Fibroblast of skin of scalp (primary cell): ENCODE data around the gene TCL1A. TPM values are rescaled to one million over a fixed set of nuclear protein-coding genes. Genes with fewer than 3 reads are reported as not detected.
"Not testable (repeated sequence)": the region's sequence is repeated elsewhere in the genome, so short reads cannot be mapped to it uniquely, and the experiment has no call there.

Source experiments
- DNase-seq: peaks from one replicate; pipeline ENCODE4 v3.0.0-alpha.2; 2013
- polyA plus RNA-seq, 2 experiments: library from polyadenylated mRNA; unstranded; fragments of 120-200 nt; gene quantifications; one replicate each; pipeline ENCODE4 v1.2.1, GENCODE V29; 2013; ENCODE audit not compliant: insufficient read length in 2 of 2

Gene TCL1A, protein sequence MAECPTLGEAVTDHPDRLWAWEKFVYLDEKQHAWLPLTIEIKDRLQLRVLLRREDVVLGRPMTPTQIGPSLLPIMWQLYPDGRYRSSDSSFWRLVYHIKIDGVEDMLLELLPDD
- polyA plus RNA-seq (2013, experiment 1 of 2; ENCODE audit: insufficient read length), result not detected
- polyA plus RNA-seq (2013, experiment 2 of 2; ENCODE audit: insufficient read length), result 0.59 TPM

- no peak for DNase-seq
These were observed at the start of gene TCL1A for GRCh38 chr14:95713596-95714371. TSS of gene TCL1A (minus strand) at chr14:95714125. CDS start at chr14:95714066, 59 bp downstream.

DNA sequence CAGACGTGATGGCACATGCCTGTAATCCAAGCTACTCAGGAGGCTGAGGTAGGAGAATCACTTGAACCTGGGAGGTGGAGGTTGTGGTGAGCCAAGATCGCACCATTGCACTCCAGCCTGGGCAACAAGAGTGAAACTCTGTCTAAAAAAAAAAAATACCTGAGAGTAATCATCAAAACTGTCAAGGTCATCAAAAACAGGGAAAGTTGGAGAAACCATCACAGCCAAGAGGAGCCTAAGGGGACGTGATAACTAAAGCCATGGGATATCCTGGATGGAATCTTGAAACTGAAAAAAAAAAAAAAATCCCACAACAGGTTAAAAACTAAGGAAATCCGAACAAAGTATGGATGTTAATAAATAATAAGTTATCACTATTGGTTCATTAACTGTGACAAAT is 49.1 kb upstream of the TCL1A start:
- not testable (repeated sequence) for DNase-seq

- no peak for DNase-seq
These were observed 47.5 kb upstream of the TCL1A start for GRCh38 chr14:95761436-95761835.

DNA sequence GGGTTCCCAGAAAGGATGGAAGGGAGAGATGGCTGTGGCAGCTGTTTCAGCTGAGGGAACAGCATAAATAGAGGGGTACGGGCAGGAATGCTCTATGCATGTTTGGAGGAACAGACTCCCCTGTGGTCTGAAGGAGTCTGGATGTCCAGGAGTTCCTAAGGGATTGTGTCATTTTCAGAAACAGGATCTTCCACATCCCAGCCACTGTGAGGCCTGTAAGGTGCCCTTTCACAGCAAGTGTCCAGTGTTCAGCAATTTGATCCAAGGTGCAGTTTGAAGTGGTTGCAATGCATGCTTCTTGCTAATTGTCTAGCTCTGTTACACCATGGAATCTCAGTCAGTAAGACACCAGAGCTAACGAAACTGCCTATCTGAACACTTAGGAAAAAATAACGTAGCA is 46.7 kb upstream of the TCL1A start:
- DNase-seq, result no peak

- DNase-seq, result no peak
These were observed 46.0 kb upstream of the TCL1A start for GRCh38 chr14:95759941-95760340.

DNA sequence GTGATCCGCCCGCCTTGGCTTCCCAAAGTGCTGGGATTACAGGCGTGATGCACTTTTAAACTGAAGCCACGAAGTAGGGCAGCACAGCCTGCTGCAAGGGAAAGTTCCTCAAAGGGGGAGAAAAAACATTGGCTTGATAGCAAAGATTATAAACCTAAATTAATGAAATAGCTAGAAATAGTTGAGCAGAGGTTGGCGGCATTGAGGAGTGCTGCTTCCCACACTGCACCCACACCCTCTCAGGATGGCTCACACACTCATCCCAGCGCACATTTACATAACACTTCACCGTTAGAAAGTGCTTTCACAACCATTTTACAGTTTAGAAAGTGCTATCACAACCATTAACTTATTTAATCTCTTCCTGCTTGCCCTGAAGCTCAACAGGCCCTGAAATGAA is 44.4 kb upstream of the TCL1A start:
- DNase-seq, result no peak

DNA sequence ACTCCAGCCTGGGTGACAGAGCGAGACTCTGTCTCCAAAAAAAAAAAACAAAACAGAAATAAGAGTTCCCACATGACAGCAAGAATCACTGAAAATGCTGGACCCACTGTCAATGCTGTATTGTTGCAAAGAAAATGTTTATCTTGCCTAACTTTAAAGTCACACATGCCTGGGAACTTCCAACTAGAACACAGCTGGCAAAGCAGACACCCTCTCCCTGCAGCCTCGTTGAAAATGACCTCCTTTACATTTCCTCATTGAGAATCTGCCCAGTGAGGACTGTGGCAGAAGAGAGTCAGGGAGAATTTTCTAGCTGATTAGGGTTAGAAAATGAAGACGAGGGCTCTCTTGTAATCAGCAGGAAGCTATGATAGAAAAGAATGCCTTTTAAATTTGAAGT is 42.8 kb upstream of the TCL1A start:
- DNase-seq, result no peak

- DNase-seq, result no peak
These were observed 42.2 kb upstream of the TCL1A start for GRCh38 chr14:95756127-95756526.

DNA sequence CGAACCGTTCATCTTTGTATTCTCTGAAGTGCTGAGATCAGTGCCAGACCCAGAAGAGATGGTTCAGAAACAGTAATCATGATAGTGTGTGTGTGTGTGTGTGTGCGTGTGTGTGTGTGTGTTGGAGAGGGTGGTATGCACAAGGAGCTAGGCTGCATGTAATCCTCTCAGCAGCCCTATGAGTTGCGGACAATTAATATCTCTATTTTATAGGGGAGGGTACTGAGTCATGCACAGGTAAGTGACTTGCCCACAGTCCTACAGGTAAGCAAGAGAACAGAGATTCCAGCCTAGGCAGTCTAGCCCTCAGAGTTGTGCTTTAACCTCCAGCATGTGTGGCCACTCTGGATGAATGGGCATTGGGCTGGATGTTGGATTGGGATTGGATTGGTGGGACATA is 27.9 kb upstream of the TCL1A start:
- DNase-seq, result no peak

DNA sequence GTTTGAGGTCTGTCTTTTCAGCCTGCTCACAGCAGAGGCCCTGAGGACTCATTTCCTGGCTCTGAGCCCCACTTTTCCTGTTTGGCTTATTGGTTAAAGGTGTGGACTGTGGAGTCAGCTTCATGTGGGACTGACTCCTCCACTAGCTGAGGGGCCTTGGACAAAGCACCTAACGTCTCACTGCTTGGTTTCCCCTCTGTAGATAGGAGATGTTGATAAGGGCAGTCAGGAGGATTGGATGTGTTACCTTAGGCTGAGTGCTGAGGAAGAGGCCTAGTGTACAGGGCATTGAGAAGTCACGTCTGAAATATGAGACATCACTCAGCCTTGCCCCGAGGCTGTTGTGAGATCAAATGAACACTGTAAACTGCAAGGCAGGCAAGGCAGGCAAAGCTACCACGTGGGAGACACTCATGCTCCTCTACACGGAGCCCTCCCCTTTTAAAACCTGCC is 27.1 kb upstream of the TCL1A start:
- no peak for DNase-seq

DNA sequence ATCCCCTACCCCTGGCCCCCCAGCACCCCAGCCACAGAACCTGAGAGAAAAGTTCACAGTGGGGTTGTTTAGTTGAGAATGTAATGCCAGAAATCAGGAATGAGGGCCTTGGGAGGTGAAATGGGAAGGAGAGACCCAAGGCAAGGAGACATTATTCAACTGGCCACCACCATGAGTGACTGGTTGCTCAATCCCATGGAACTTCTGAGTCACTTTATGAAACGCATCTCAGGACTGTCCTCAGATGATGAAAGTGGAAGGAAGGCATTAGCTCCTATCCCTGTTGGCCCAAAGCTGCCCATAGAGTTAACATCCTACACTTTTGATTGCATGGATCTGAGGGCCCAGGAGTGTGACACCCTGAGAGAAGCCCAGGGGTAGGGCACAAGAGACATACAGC is 25.4 kb upstream of the TCL1A start:
- no peak for DNase-seq

DNA sequence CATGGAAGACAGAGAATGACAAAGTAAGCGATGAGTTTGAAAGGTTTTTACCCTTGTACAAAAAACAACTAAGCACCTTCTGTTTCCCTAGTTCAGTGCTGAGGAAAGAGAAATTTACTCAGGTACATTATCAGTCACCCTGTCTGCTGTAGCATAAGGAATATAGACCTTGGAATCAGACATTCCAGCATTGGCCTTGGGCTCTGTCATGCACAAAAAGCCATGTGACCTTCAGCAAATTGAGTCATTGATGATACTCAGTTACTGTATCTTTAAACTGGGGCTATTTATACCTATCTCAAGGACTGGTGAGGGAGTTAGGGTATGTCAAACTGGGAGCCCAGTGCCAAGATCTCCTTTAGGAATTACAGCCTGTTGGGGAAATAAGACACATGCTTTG is 19.3 kb upstream of the TCL1A start:
- DNase-seq, result no peak

- DNase-seq, result no peak
These were observed 16.2 kb upstream of the TCL1A start for GRCh38 chr14:95730126-95730525.

DNA sequence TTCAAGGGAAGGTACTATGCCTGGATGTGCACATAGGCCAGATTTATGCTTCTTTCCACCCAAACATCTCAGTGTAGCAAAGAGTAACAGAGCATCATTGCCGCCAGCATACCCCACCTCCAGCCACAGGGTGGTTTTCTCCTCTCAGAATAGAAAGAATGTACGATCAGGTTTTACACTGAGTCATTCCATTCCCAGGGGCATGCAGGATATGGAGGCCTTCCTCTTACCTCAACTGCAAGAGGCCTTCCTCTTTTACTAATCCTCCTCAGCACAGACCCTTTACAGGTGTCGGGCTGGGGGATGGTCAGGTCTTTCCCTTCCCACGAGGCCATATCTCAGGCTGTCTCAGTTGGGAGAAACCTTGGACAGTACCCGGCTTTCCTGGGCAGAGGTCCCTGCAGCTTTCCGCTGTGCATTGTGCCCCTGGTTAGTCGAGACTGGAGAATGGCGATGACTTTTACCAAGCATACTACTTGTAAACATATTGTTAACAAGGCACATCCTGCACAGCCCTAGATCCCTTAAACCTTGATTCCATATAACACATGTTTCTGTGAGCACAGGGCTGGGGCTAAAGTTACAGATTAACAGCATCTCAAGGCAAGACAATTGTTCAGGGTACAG is 15.6 kb upstream of the TCL1A start:
- not testable (repeated sequence) for DNase-seq

DNA sequence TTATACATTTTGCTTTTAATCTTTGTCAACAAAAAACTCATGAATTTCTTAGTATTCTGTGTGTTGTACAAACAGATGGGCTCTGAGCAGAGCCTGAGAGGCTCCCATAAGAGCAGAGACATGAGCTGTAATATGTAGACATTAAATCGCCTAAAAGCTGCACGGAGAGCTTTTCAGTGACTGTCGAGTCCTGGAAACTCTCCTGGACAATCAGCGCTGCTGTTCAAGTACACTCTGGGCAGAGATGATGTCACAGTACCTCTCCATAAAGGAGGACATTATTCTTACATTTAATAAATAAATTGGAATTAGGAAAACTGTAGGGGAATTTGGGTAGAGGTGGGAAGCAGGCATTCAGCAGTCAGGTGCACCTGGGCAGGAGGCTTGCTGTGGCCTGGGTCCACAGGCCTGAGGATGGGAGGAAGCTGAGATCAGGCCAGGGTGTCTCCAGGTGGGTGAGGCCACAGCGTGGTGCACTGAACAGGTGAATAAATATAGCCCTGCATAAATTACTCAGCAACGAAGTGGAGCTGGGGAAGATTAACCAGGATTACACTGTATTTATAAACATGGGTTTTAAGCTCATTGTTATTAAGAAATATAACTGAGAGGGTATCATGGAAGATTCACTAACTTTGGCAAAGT is 13.3 kb upstream of the TCL1A start:
- DNase-seq, result no peak

DNA sequence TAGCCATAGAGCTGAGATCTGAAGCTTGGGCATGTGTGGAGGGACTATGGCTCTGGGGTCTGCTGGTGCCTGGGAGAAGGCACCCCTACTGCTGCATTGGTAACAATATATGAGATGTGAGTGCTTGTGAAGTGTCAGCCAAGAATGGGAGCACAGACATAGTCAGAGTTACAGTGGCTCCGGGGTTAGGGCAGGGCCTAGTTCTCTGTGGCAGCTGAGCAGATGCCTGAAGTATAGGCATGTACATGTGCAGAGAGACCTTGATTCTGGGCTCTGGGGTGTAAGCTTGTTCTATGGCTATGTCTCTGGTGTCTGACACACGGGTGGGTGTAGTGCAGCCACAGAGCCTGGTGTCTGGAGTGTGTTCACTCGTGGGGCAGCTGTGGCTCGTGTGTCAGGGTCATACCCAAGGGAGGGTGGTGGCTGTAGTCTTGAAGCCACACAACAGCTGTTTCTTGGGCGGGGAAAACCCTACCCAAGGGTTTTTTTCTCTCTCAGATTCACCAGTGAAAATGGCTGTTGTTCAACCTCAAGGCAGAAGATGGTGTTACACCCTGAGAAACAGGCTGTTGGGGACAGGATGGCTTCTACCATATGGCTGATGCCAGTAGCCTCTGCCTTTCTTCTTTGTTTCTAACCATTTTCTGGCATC is 11.9 kb upstream of the TCL1A start:
- no peak for DNase-seq

DNA sequence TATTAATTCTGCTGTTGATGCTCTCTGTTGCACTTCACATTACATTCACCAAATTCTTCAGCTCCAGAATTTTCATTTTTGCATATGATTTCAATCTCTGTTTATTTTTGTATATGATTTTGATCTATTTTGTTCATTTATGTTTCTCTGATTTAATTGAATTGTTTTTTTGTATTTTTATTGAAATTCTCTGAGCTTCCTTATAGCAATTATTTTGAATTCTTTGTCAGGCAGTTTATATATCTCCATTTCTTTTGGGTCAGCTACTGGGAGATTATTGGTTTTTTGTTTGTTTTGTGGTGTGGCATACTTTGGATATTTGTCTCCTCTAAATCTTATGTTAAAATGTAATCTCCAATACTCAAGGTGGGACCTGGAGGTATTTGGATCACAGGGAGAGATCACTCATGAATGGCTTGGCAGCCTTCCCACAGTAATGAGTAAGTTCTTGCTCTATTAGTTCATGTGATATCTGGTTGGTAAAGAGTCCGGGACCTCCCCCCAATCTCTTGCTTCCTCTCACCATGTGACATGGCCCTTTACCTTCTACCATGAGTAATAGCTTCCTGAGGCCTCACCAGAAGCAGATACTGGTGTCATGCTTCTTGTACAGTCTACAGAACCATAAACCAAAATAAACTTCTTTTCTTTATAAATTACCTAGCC is 8.7 kb upstream of the TCL1A start:
- DNase-seq, result no peak

- no peak for DNase-seq
These were observed 1.5 kb downstream of the TCL1A start for GRCh38 chr14:95712398-95712797.

DNA sequence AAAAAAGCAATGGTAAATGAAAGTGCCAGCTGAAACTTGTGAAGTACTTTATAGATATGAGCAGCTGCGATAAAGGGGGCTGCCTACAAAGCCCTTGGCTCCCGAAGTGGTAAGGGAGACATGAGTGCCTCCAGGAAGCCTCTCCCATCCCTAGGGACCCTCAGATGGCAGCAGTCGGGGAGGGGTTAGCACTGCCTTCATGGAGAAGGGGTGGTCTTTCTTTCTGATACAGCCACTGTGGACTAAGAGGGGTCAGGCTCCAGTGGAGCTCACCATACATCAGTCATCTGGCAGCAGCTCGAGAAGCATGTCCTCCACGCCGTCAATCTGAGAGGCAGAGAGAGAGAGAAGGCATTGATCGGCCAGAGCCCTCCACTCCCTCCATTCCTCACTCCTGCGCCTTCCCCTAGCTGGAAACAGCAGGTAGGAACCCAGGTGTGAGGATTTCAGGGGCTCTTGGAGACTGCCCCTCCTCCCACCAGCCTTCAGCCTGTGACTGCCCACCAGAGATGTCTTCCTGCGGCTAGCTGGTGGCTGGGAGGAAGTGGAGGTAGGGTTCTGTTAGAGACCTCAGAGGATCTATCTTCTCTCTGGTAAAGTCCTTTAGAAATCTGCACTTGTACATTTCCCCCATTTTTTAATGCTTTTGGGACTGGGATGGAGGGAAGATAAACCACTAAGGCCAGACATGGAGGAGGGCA is 2.3 kb downstream of the TCL1A start:
- no peak for DNase-seq

DNA sequence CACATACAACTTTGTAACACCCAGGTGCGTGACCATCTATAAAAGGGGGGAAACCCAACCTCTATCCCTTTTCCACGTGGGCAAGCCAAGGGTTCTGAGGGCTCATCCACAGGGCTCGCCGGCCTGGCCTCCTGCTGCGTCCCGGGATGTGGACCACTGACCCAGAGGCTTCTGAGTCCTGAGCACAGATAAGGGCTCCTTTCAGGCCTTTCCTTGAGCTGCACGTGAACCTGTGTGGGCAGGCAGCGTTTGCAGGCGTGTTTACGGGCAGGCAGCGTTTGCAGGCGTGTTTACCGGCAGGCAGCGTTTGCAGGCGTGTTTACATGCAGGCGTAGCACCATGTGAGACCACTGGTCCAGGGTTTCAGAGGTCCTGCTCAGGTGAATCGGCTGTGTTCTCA is 3.8 kb downstream of the TCL1A start:
- DNase-seq, result no peak

DNA sequence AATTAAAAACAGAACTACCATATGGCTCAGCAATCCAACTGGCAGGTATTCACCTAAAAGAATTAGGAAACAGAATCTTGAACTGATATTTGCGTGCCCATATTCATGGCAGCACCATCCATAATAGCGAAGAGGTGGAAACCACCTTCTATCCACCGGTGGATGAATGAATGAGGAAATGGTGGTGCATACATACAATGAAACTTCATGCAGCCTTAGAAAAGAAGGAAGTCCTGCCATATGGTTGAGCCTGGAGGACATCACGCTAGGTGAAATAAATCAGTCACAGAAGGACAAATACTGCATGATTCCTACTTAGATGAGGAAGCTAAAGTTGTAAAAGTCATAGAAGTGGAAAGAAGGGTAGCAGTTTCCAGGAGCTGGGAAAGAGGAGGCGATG is 6.6 kb downstream of the TCL1A start:
- no peak for DNase-seq

DNA sequence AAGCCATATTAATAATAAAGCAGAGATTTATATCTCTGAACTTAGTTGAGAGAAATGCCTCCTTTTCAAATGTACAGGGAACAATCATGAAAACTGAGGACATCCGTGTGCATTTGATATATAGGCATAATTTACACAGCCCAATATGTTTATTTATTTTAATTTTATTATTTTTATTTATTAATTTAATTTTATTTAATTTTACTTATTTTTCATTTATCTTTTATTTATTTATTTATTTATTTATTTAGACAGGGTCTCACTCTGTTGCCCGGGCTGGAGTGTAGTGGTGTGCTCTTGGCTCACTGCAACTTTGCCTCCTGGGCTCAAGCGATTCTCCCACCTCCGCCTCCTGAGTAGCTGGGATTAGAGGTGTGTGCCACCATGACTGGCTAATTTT is 8.4 kb downstream of the TCL1A start:
- no peak for DNase-seq
